ENCODE measurements around the gene KRT7. TPM values are rescaled to one million over a fixed set of nuclear protein-coding genes. Genes with fewer than 3 reads are reported as not detected.

The KRT7 gene
- total and polyA plus RNA-seq, 2 donors, result 2.8 to 34.7 TPM

DNA sequence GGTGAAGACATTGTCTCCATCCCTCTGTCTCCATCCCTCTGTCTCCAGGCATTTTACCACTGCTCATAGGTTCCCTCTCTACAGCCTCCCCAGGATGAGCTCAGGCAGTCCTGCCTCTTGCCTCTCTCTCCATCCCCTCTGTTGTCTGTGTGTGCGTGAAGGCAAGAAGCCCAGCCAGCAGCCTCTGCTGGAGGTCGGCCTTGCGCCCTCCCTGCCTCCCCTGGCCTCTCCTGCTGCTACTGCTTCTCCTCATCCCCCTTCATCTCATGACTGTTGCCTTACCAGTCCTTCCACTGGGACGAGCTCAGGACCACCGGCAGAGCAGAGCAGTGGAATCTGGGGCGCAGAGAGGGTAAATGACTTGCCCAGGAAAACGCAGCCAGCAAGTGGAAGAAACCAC, 44.4 kb upstream of the KRT7 start:
- Histone ChIP-seq H3K4me1 (ENCODE audit: control insufficient read depth in 2 of 2, insufficient read depth in 2 of 2, low read length in 2 of 2) (no peaks in the 10 kb centered on the region), H3K27ac (ENCODE audit: low read depth in 1 of 2, low read length in 1 of 2) (no peak overlapping the region), H3K9me3 (ENCODE audit: control insufficient read depth in 2 of 2, insufficient read depth in 1 of 2, low read length in 1 of 2) (no peaks in the 10 kb centered on the region), H3K4me3 (ENCODE audit: low read length in 2 of 2) (no peak overlapping the region), H3K36me3 (ENCODE audit: control insufficient read depth in 2 of 2, insufficient read depth in 2 of 2, low read length in 1 of 2) (no peaks in the 10 kb centered on the region), H3K27me3 (ENCODE audit: control insufficient read depth in 2 of 2, insufficient read depth in 1 of 2, low read length in 1 of 2) (peaks cover 0 to 3% of the 10 kb centered on the region in 2 donors)
- no peak for DNase-seq (ENCODE audit: low read depth in 6 of 9, low spot score in 9 of 9)
- WGBS, result 95% methylated on average over 7 of the region's 7 CpGs

DNA sequence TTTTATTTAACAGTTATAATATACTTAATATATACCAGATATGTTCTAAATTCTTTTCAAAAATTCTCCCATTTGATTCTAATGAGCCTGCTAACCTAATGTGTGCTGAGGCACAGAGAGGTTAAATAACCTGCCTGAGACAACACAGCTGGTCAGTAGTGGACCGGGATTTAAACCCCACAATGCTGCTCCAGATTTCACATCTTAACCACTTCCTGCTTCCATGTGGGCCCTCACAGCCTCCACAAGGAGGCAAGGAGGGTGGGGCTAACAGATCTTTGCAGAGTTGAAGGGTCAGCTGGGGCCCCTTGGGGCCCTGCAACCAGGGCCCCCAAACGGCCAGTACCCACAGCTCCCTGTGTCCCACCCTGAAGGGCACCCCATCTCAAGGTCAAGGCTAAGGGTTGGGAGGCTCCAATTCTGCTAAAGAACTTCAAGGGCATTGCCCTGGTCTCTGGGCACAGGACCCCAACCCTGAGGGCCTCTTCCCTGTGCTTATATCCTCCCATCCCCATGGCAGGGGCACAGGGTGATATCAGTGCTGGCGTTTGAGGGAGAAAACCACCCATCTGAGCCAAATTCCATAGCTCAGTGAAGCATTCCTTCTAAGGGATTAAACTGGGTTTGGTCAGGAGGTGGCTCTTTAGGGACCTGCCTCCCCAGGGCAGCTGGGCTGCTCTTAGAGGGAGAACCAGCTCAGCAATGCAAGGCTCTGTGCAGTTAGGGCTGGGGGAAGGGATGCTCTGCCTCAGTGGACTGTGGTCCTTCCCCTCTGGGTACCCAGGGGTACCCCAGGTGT, 43.5 kb upstream of the KRT7 start:
- WGBS, result 71% methylated on average over 3 of the region's 3 CpGs
- no peaks in the 10 kb centered on the region for H3K9me3 ChIP-seq (ENCODE audit: control insufficient read depth in 2 of 2, insufficient read depth in 1 of 2, low read length in 1 of 2)
- H3K36me3 ChIP-seq (ENCODE audit: control insufficient read depth in 2 of 2, insufficient read depth in 2 of 2, low read length in 1 of 2), result no peaks in the 10 kb centered on the region
- no peak overlapping the region for H3K27ac ChIP-seq (ENCODE audit: low read depth in 1 of 2, low read length in 1 of 2)
- H3K4me3 ChIP-seq (ENCODE audit: low read length in 2 of 2), result no peak overlapping the region
- DNase-seq (ENCODE audit: low read depth in 6 of 9, low spot score in 9 of 9), result no peak
- H3K4me1 ChIP-seq (ENCODE audit: control insufficient read depth in 2 of 2, insufficient read depth in 2 of 2, low read length in 2 of 2), result no peaks in the 10 kb centered on the region
- peaks cover 0 to 3% of the 10 kb centered on the region in 2 donors for H3K27me3 ChIP-seq (ENCODE audit: control insufficient read depth in 2 of 2, insufficient read depth in 1 of 2, low read length in 1 of 2)

DNA sequence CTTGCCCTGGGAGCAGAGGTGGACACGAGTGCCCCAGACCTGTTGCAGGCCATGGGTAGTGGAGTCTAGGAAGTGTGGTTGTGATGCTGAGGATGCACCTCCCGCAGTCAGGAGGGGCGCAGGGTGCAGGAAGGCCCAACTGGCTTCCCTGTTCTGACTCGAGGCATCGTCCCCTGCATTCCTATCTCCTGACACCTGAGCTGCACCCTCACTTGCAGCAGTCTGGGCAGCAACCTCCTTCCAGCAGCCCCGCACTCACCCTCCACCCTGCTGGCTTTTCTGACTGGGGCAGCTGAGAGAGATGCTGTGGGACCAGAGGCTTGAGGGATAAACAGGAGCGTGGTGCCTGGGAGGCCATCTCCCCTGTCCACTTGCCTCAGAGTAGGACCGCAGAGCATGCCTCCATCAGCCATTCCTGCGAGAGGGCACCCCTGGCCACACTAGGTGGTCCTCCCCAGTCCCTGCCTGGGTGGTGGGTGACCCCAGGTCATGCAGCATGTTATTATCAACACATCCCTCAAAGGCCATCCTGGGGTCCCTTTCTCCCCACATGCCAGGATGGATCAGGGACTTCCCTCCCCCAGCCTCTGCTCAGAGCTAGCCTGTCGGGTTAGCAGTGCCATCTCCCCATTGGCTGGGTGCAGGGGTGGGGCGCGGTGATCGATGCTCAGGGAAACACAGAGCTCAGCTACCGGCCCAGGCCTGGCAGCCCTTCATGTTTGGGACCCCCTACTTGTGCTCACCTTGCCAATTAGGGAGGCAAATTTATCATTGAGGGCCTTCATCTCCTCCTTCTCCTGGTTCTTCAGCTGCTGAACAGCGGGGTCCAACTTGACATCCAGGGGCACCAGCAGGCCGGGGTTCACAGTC, 41.9 kb upstream of the KRT7 start:
- Histone ChIP-seq H3K27ac (ENCODE audit: low read depth in 1 of 2, low read length in 1 of 2) (no peak overlapping the region), H3K4me3 (ENCODE audit: low read length in 2 of 2) (no peak overlapping the region)

DNA sequence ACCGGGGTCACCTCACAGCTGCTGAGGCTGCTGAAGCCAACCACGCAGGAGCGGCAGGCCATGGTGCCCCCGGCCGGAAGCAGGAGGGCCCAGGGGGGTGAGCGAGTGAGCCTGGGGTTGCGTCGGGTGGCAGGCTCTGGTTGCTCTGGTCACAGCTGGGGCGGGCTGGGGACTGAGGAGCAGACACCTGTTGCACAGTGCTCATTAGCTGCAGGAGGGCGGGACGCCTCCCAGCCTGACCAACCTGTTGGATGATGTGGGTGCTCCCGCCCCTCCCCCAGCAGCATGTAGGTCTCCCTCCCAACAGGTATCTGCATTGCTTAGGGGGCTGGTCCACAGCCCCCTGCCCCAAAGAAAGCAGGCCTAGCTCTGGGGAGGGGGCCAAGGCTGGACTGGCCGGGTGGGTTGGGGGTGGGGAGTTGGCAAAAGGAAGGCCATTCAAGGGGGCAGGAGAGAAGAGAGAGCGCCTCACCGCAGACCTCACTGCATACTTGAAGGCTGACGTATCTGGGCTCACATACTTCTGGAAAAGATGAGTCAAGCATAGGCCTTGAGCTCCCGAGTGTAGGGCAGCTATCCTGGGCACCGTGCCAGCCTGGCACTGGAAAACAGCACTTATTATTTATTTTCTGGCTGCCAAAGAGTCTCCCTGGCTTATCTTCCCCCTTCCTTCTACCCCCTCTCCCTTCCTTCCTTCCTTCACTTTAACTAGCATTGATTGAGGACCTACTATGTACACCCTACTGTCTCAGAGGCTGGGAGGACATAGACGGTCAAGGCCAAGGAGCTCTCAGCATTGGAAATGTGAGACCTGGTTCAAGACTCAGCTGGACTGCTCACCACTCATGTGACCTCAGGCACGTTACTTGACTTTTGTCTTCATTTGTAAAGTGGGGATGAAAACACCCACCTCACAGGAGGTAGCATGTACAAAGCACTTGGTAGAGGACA, 40.9 kb upstream of the KRT7 start, which contains the start of gene KRT80:
TSS of gene KRT80 (minus strand) at position 174 of the 951 bp plus-strand sequence. CDS start at position 62, 112 bp downstream.
- Histone ChIP-seq H3K4me1 (ENCODE audit: control insufficient read depth in 2 of 2, insufficient read depth in 2 of 2, low read length in 2 of 2) (no peaks in the 10 kb centered on the region), H3K27ac (ENCODE audit: low read depth in 1 of 2, low read length in 1 of 2) (no peak within 1 kb of the TSS), H3K9me3 (ENCODE audit: control insufficient read depth in 2 of 2, insufficient read depth in 1 of 2, low read length in 1 of 2) (no peaks in the 10 kb centered on the region), H3K27me3 (ENCODE audit: control insufficient read depth in 2 of 2, insufficient read depth in 1 of 2, low read length in 1 of 2) (peaks cover 0 to 3% of the 10 kb centered on the region in 2 donors), H3K4me3 (ENCODE audit: low read length in 2 of 2) (no peak within 1 kb of the TSS), H3K36me3 (ENCODE audit: control insufficient read depth in 2 of 2, insufficient read depth in 2 of 2, low read length in 1 of 2) (no peaks in the 10 kb centered on the region)
- WGBS, result 78% methylated on average over 20 of the region's 20 CpGs
- DNase-seq (ENCODE audit: low read depth in 6 of 9, low spot score in 9 of 9), result no peak

More for the DNA sequence above, 41.9 kb upstream of the KRT7 start:
- WGBS, result 90% methylated on average over 16 of the region's 16 CpGs
- no peak for DNase-seq (ENCODE audit: low read depth in 6 of 9, low spot score in 9 of 9)
- H3K36me3 ChIP-seq (ENCODE audit: control insufficient read depth in 2 of 2, insufficient read depth in 2 of 2, low read length in 1 of 2), result no peaks in the 10 kb centered on the region
- no peaks in the 10 kb centered on the region for H3K4me1 ChIP-seq (ENCODE audit: control insufficient read depth in 2 of 2, insufficient read depth in 2 of 2, low read length in 2 of 2)
- H3K27me3 ChIP-seq (ENCODE audit: control insufficient read depth in 2 of 2, insufficient read depth in 1 of 2, low read length in 1 of 2), result peaks cover 0 to 3% of the 10 kb centered on the region in 2 donors
- H3K9me3 ChIP-seq (ENCODE audit: control insufficient read depth in 2 of 2, insufficient read depth in 1 of 2, low read length in 1 of 2), result no peaks in the 10 kb centered on the region

DNA sequence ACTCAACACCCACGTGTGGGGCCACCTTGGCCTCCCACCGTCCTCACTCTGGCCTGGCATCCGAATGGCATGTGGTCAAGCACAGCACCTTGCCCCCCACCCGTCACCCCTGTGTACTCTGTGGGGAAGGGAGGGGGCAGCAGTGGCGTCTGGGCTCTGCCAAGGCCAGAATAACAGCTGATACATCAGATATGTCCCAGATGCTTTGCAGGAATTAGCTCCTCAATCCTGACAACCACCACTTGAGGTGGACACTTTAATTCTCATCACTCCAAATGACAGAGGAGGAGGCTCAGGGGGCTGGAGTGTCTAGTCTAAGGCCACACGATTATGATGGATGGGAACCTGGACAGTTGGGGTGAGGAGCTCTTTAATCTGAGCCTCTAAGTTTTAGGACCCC, 39.5 kb upstream of the KRT7 start:
- 73% methylated on average over 6 of the region's 6 CpGs for WGBS

DNA sequence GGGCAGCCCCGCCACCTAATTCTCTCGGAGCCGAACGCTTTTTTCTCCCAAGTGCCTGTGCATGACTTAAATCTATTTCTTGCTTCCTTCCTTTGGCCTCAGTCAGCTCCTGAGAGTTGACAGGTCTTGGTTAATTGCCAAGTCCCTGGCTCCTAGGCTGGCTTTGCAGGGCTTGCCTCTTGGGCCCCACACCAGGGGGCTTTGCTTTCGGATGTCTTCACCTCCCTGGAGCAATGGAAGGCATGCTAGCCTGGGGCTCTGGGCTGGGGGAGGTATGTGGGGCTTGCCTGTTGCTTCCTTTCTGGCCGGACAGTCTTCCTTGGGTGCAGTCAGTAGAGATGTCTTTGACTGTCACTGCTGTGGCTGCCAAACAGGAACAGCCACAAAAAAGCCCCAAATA, 39.1 kb upstream of the KRT7 start:
- H3K4me3 ChIP-seq (ENCODE audit: low read length in 2 of 2), result no peak overlapping the region
- H3K9me3 ChIP-seq (ENCODE audit: control insufficient read depth in 2 of 2, insufficient read depth in 1 of 2, low read length in 1 of 2), result no peaks in the 10 kb centered on the region
- H3K27me3 ChIP-seq (ENCODE audit: control insufficient read depth in 2 of 2, insufficient read depth in 1 of 2, low read length in 1 of 2), result peaks cover 0 to 3% of the 10 kb centered on the region in 2 donors
- H3K4me1 ChIP-seq (ENCODE audit: control insufficient read depth in 2 of 2, insufficient read depth in 2 of 2, low read length in 2 of 2), result no peaks in the 10 kb centered on the region
- no peak overlapping the region for H3K27ac ChIP-seq (ENCODE audit: low read depth in 1 of 2, low read length in 1 of 2)
- H3K36me3 ChIP-seq (ENCODE audit: control insufficient read depth in 2 of 2, insufficient read depth in 2 of 2, low read length in 1 of 2), result no peaks in the 10 kb centered on the region
- DNase-seq (ENCODE audit: low read depth in 6 of 9, low spot score in 9 of 9), result no peak
- WGBS, result 52% methylated on average over 6 of the region's 6 CpGs

More for the DNA sequence above, 39.5 kb upstream of the KRT7 start:
- H3K4me1 ChIP-seq (ENCODE audit: control insufficient read depth in 2 of 2, insufficient read depth in 2 of 2, low read length in 2 of 2), result no peaks in the 10 kb centered on the region
- no peaks in the 10 kb centered on the region for H3K9me3 ChIP-seq (ENCODE audit: control insufficient read depth in 2 of 2, insufficient read depth in 1 of 2, low read length in 1 of 2)
- H3K36me3 ChIP-seq (ENCODE audit: control insufficient read depth in 2 of 2, insufficient read depth in 2 of 2, low read length in 1 of 2), result no peaks in the 10 kb centered on the region
- no peak for DNase-seq (ENCODE audit: low read depth in 6 of 9, low spot score in 9 of 9)
- no peak overlapping the region for H3K27ac ChIP-seq (ENCODE audit: low read depth in 1 of 2, low read length in 1 of 2)
- no peak overlapping the region for H3K4me3 ChIP-seq (ENCODE audit: low read length in 2 of 2)
- peaks cover 0 to 3% of the 10 kb centered on the region in 2 donors for H3K27me3 ChIP-seq (ENCODE audit: control insufficient read depth in 2 of 2, insufficient read depth in 1 of 2, low read length in 1 of 2)

DNA sequence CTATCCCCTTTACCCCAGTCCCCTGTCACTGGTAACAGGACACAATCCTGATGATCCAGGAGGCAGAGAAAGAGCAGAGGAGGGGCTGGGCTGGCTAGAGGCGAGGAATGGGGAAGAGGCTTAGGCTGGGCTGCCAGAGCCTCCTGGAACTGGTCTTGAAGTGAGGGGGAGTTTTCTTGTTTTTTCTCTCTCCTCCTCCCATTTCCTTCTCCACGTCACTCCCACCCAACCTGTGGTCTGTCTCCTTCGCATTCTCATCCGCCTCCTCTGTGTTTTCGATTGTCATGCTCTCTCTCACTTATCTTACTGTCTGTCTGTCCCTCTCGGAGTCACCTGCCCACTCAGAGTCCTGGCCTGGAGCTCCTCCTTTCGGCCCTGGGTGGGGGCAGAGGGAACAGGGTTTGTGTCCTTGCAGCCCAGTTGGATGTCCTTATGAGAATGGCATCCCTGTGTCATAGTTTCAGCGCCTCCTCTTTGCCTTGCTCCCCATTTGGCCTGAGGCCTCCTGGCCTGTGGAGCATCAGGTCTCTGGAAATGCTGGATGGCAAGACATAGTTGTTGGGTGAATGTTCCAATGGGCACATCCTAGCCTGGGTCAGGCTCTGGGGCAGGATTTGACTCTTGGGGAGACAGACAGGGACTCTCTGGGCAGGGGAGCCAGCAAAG, 37.8 kb upstream of the KRT7 start:
- no peaks in the 10 kb centered on the region for H3K9me3 ChIP-seq (ENCODE audit: control insufficient read depth in 2 of 2, insufficient read depth in 1 of 2, low read length in 1 of 2)
- no peaks in the 10 kb centered on the region for H3K36me3 ChIP-seq (ENCODE audit: control insufficient read depth in 2 of 2, insufficient read depth in 2 of 2, low read length in 1 of 2)
- H3K4me3 ChIP-seq (ENCODE audit: low read length in 2 of 2), result no peak overlapping the region
- peaks cover 0 to 3% of the 10 kb centered on the region in 2 donors for H3K27me3 ChIP-seq (ENCODE audit: control insufficient read depth in 2 of 2, insufficient read depth in 1 of 2, low read length in 1 of 2)
- H3K4me1 ChIP-seq (ENCODE audit: control insufficient read depth in 2 of 2, insufficient read depth in 2 of 2, low read length in 2 of 2), result no peaks in the 10 kb centered on the region
- H3K27ac ChIP-seq (ENCODE audit: low read depth in 1 of 2, low read length in 1 of 2), result no peak overlapping the region
- DNase-seq (ENCODE audit: low read depth in 6 of 9, low spot score in 9 of 9), result no peak
- WGBS, result 92% methylated on average over 8 of the region's 8 CpGs
